Kidney glomerular epithelial cell (primary cell): ENCODE measurements around the gene DCPS.
"Not testable (repeated sequence)": the region's sequence is repeated elsewhere in the genome, so short reads cannot be mapped to it uniquely, and the experiment has no call there.

Source experiments
- DNase-seq: peaks from one replicate; lab custom pipeline; 2025; lab: John Stamatoyannopoulos, UW

DCPS gene

GRCh38 chr11:126362879-126363655 is 59.2 kb downstream of the DCPS start:
- DNase-seq = no peak

DNA sequence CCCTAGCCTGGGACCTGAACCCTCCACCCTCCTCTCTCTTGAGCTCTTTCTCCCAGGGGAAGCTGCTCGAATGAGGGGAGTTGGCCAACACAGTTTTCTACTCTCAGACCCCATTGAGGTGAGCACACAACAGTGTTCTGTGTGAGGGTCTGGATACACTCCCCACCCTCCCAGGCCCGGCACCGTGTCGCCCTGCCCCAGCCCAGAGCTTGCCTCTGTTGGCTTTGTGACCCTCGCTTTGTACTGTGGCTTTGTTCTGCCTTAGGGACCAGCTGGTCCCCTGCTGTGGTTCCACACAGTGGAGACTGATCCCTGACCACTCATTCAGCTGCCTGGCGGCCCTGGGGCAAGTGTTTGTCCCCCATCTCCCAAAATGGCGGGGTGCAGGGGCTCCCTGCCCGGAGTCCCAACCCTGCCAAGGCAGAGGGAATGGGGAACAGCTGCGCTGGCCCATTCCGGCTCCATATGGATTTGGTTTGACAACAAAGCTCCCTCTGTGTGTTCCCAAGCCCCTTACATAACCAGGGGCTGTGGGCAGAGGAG is 59.9 kb downstream of the DCPS start:
- no peak for DNase-seq

GRCh38 chr11:126364735-126365134 is 60.9 kb downstream of the DCPS start:
- not testable (repeated sequence) for DNase-seq

- DNase-seq = not testable (repeated sequence)
These were observed 61.6 kb downstream of the DCPS start for GRCh38 chr11:126365508-126365907.

DNA sequence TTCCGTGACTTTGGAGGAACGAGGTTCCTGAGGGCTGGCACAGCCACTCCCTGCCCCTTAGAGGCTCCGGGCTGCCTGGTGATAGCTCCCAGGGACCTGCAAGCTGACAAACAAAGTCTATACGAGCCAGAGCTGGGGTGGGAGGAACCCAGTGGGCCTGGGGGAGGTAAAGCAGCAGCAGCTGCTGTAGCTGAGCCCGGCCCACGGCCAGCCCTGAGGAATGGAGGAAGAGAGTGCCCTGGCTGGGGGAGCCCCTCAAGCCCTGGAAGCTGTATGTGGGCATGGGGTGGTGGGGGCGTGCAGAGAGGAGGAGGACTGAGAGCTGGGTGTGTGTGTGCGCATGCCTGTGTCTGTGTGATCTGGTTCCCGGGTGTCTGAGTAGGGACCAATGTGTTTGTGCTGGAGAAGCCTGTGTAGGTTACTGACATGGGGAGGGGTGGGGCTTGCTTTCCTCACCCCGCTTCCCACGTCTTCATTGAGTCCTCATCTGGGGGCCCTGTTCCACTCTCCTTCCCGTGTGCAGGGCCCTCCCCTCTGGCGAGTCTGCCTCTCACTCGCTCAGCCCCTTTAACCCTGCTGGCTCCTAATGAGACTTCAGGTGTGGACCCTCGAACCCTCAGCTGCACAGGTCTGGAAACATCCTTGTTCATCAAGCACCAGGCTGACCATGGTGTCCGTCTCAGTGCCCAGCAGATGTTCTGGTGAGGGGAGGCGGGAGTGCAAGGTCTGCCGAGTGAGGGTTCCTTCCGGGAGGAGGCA is 62.4 kb downstream of the DCPS start:
- DNase-seq = no peak

DNA sequence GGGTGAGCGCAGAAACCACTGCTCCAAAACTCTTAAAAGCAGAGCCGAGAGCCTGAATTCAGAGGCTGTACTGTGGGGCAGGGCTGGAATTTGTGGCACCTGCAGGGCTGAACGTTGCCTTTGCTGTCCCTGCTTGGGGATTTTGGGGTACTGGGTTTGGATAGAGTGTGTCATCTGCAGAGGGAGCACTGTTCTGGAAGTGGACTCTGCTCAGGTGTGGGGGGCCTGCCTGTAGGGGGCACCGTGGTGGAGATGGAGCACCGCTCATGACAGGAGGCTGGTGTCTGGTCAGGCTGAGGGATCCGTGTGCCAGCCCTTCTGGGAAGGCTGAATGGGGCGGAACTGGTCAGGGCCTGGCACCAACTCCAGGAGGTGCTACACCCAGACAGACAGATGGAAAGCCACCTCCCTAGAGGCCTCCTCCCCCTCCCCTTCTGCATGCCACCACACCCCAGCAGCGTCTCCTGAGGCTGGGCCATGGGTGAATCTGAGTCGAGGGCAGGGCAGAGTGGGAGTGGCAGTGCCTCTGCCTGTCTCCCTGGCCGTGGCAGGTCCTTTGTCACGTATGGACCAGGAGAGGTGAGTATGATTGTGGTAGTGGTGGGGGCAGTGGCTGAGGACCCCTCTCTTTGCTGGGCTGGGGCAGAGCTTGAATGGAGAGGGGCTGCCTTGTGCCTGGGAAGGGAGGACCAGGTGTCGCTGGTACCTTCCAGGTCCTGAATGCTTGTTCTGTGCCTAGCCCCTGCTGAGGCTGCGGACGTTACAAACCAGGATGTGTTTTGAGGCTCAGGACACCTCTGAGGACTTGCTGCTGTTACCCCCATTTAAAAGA is 63.2 kb downstream of the DCPS start:
- not testable (repeated sequence) for DNase-seq

DNA sequence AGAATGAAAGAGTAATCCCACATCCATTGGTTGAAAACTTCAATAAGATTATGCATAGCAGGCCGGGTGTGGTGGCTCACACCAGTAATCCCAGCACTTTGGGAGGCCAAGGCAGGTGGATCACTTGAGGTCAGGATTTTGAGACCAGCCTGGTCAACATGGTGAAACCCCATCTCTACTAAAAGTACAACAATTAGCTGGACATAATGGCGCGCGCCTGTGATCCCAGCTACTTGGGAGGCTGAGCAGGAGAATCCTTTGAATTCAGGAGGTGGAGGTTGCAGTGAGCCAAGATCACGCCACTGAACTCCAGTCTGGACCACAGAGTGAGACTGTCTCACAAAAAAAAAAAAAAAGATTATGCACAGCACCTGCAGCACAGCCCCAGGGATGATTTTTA is 63.9 kb downstream of the DCPS start:
- not testable (repeated sequence) for DNase-seq

GRCh38 chr11:126368336-126369119 is 64.7 kb downstream of the DCPS start:
- DNase-seq = not testable (repeated sequence)

DNA sequence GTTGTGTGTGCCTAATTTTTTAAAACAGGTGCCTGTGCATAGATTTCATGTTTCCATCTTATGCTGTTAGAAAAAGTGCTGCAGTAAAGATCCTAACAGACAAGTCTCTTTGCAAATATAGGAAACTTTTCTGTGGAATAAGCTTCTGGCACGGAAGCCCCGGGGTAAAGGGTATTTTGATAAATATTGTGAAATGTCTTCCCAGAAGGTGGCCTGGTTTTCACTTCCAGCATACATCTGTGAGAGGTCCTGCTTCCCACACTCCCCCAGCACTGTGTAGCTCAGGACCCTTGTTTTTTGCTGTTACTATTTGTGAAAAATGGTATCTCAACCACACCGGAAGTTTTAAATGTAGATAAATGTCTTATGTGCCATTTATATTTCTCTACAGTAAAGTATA is 66.2 kb downstream of the DCPS start:
- DNase-seq = no peak

DNA sequence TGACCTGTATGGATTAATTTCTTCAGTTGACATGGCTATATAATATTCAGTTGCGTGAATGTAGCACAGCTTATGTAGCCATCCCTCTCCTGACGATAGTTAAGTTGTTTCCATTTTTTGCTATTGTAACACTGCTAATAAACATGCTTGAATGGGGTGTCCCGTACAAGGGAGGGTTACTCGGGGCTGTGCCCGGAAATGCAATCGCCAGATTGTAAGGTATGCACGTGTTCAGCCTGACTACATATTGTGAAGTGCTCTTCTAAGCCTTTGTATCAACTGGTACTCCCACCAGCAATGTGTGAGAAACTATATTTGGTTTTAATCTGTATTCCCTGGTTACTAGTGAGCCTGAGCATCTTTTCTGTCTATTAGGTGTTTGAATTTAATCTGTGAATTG is 67.7 kb downstream of the DCPS start:
- no peak for DNase-seq

DNA sequence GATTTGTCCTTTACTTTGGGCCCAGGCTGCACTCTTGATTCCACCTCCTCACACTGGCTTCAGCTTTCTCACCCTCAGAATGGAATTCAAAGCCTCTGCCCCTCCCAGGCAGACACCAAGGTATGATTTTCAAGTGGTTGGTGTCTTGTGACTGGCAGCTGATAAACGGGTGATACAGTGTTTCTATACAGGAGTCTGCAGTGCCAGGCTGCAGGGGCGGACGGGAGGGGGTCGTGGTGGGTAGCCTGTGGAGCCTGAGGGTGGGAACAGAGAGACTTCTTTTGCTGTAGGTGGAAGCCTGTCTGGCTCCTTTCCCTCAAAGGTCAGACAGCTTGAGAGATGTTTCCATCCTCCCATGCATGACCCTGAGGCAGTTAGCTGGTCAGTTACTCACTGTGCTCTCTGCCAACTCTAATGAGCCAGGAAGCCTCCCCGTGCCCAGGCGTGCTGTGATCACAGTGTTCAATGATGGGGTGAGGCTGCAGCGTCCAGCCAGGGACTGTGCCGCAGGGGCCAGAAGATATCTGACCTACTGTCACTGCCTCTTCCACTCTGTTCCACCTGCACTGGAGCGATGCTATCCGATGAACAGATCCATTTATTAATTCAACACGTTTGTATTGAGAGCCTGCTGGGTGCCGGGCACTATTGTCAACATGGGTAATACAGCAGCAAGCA is 69.7 kb downstream of the DCPS start:
- DNase-seq = peak; percentile 42

DNA sequence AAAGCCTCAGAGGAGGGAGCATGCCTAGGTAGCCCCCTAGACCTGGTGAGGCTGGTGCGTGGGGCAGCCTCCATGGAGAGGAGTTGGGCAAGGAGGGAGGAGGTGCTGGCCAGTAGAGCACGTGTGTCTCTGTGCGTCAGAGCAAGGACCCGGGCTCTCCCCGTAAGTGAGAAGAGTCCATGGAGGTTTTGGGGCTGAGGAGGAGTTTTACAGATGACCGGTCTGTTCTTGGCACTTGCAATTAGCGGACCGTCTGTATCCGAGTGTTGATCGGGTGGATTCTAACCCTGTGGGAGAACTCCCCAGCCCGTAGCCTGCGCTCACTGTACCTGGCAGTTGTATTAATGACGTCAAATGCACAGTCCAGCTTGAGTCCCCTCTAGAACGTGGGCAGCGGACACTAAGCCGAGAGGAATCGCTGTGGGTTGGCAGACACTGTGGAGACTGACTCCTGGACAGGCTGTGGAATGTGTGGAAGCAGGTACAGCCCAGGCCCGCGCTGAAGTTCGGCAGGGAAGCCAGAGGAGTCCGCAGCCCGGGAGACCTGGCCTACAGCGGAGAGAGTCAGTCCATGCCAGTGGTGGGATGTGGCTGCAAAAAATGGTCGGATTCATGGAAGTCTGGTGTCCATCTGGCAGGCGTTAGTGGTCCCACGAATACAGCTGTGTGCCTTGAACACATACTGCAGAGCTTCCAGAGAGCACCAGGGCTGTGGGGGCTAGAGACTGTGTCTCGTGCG is 70.9 kb downstream of the DCPS start:
- not testable (repeated sequence) for DNase-seq

DNA sequence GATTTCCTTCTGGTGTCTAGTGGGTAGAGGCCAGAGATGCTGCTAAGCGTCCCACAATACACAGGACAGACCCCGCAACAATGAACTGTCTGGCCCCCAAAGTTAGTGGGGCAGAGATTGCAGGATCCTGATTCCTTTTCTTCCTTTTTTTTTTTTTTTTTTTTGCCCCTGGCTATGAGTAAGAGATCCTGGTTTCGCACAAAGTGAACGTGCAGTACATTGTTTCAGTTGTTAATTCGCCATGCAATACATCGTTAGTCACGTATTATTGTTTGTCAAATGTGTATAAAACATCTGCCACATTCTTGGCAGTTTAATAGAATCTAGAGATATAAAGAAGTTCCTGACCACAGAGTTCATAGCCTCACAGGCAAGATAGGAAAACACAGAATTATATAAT is 71.9 kb downstream of the DCPS start:
- DNase-seq = no peak

GRCh38 chr11:126378763-126379162 is 74.9 kb downstream of the DCPS start:
- DNase-seq = no peak

GRCh38 chr11:126380909-126381308 is 77.0 kb downstream of the DCPS start:
- no peak for DNase-seq

DNA sequence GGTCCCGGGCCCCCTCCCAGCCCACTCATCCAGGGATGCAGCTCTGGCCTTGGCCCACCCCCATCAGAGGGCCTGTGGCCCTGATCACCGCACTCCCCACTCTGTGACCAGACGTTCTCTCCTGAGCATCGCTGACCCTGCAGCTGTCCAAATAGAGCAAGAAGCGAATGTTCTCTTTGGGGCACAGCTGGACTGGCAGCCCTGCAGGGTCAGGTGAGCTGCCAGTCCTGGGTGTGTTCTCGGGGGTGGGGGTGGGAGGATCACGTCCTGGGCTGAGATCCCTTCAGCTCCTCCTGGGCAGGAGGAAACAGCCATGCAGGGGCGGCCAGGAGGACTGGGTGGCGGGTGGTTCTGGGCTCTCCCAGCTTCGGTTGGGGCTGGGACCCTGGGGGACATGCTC is 78.1 kb downstream of the DCPS start:
- DNase-seq = not testable (repeated sequence)

GRCh38 chr11:126382641-126383040 is 78.8 kb downstream of the DCPS start:
- not testable (repeated sequence) for DNase-seq

DNA sequence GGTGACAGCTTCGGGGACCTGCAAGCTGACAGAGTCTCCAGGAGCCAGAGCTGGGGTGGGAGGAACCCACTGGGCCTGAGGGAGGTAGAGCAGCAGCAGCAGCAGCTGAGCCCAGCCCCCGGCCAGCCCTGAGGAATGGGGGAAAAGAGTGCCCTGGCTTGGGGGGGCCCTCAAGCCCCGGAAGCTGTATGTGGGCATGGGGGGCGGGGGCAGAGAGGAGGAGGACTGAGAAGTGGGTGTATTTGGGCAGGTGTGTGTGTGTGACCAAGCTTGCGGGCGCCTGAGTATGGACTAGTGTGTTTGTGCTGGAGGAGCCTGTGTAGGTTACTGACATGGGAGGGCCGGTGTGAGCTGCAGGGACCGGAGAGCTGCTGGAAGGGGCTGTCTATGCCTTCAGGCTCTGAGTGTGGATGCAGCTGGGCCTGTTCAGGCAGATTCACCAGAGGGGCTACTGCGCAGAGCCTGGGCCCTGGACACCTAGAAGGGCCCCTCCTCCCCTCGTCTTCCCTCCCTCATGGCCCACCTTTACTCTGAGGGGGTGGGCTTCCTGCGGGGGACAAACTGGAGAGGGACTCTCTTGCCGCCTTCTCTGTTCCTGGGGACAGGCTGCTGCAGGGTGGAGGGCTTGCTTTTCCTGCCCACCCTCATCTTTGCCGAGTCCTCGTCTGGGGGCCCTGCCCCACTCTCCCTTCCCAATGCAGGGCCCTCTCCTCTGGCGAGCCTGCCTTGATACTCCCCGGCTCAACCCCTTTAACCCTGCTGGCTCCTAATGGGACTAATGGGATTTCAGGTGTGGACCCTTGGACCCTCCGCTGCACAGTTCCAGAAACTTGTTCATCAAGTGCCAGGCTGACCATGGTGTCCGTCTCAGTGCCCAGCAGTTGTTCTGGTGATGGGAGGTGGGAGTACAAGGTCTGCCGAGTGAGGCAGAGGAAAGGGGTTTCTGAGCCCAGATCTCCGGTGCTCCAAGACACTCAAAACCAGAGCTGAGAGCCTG is 79.8 kb downstream of the DCPS start:
- DNase-seq = no peak
